HG03139 (cell line): ENCODE measurements around the gene IGF2BP2.

Experiments
- ATAC-seq: cut with Tn5 transposase; IDR thresholded peaks from one replicate; pipeline ENCODE4 v1.9.1; 2021; ENCODE audit not compliant: unreplicated experiment

The IGF2BP2 gene

GRCh38 chr3:185767002-185767688 is 57.7 kb downstream of the IGF2BP2 start:
- no peak for ATAC-seq

GRCh38 chr3:185766329-185767001 is 58.4 kb downstream of the IGF2BP2 start:
- no peak for ATAC-seq

- no peak for ATAC-seq
Measured at GRCh38 chr3:185764980-185765370, 59.9 kb downstream of the IGF2BP2 start.

- no peak for ATAC-seq
Measured at GRCh38 chr3:185764163-185764979, 60.5 kb downstream of the IGF2BP2 start.

- ATAC-seq = no peak
Measured at GRCh38 chr3:185763347-185764005, 61.4 kb downstream of the IGF2BP2 start.

GRCh38 chr3:185760550-185760949 is 64.3 kb downstream of the IGF2BP2 start:
- no peak for ATAC-seq

- ATAC-seq = no peak
Measured at GRCh38 chr3:185760088-185760487, 64.8 kb downstream of the IGF2BP2 start.

- ATAC-seq = no peak
Measured at GRCh38 chr3:185759512-185759911, 65.3 kb downstream of the IGF2BP2 start.

- ATAC-seq = no peak
Measured at GRCh38 chr3:185758912-185759311, 65.9 kb downstream of the IGF2BP2 start.

GRCh38 chr3:185757176-185757575 is 67.7 kb downstream of the IGF2BP2 start:
- no peak for ATAC-seq

- no peak for ATAC-seq
Measured at GRCh38 chr3:185756477-185756876, 68.4 kb downstream of the IGF2BP2 start.

GRCh38 chr3:185754920-185755319 is 69.9 kb downstream of the IGF2BP2 start:
- no peak for ATAC-seq

- no peak for ATAC-seq
Measured at GRCh38 chr3:185753354-185753753, 71.5 kb downstream of the IGF2BP2 start.

- no peak for ATAC-seq
Measured at GRCh38 chr3:185750702-185751101, 74.1 kb downstream of the IGF2BP2 start.

GRCh38 chr3:185750015-185750414 is 74.8 kb downstream of the IGF2BP2 start:
- no peak for ATAC-seq

GRCh38 chr3:185746470-185746869 is 78.4 kb downstream of the IGF2BP2 start:
- ATAC-seq = no peak

- no peak for ATAC-seq
Measured at GRCh38 chr3:185744997-185745843, 79.6 kb downstream of the IGF2BP2 start.

- no peak for ATAC-seq
Measured at GRCh38 chr3:185741586-185741985, 83.3 kb downstream of the IGF2BP2 start.

GRCh38 chr3:185740133-185740532 is 84.7 kb downstream of the IGF2BP2 start:
- no peak for ATAC-seq

GRCh38 chr3:185739264-185739701 is 85.6 kb downstream of the IGF2BP2 start:
- no peak for ATAC-seq
